BLaER1 treated with 17β-estradiol and CSF1 and Interleukin-3, amounts not matched to agents 10 nM and 100 nM (cell line): Measurements from ENCODE around the gene ATP2B3.

Experiments
- H3K27ac ChIP-seq, 11 experiments: shearing (Covaris generic); formaldehyde crosslinking; 2 replicates each; pipeline ENCODE4 v1.8.1; 2022
- H3K27me3 ChIP-seq, 11 experiments: shearing (Covaris generic); formaldehyde crosslinking; 2 replicates each; pipeline ENCODE4 v1.8.1; 2022
- H3K36me3 ChIP-seq, 11 experiments: shearing (Covaris generic); formaldehyde crosslinking; 2 replicates each; pipeline ENCODE4 v1.8.1; 2022
- H3K4me1 ChIP-seq, 10 experiments: shearing (Covaris generic); formaldehyde crosslinking; 2 replicates each; pipeline ENCODE4 v1.8.1; 2022
- H3K4me2 ChIP-seq, 11 experiments: shearing (Covaris generic); formaldehyde crosslinking; 2 replicates each; pipeline ENCODE4 v1.8.1; 2022
- H3K4me3 ChIP-seq, 10 experiments: shearing (Covaris generic); formaldehyde crosslinking; 2 replicates each; pipeline ENCODE4 v1.8.1; 2022
- H3K9ac ChIP-seq, 11 experiments: shearing (Covaris generic); formaldehyde crosslinking; 2 replicates each; pipeline ENCODE4 v1.8.1; 2022
- H3K9me3 ChIP-seq, 11 experiments: shearing (Covaris generic); formaldehyde crosslinking; replicated peaks in 1 of 11; 2 replicates each; pipeline ENCODE4 v1.8.1; 2022
- H4K20me1 ChIP-seq, 11 experiments: shearing (Covaris generic); formaldehyde crosslinking; 2 replicates each; pipeline ENCODE4 v1.8.1; 2022
- Cebpa-rat ChIP-seq, 11 experiments: shearing (Covaris generic); IDR thresholded peaks; 2 replicates each; pipeline ENCODE4 v1.8.1; 2022

Gene ATP2B3

DNA sequence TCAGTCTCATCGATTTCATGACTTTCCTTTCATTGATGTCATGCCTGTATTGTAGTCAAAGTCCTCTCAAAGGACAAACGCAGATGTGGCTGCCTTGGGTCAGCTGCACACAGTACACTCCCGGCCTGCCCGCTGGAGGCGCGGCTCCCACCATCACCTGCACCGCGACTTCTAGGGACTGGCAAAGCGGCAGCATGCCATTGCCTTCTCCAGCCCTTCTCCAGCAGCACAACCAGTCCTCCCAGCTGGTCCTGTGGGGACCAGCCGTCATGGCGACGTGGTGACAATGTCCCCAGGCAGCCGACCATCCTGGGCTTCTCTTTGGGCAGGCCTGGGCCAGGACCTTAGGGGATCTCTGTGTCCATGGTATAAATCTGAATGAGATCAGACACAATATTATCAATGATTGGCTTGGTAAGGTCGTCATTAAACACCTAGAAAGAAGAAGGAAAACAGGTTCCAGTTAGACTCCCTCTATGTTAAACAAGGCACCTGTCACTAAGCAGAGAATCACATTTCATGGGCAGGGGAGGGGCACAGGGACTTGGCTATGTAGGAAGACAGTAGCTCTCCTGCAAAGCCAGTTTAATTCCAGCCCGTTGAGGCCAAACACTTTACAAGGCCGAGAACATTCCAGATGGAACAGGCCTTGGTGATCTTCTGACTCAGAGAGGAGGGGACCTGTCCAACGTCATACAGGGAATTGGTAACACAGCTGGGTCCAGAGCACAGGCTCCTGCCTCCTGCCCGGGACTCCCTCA lies 70.8 kb downstream of the ATP2B3 start:
- no peak overlapping the region for H3K4me3 ChIP-seq
- TF ChIP-seq Cebpa-rat (IDR thresholded peaks at IDR 0.05) = no peak
- peaks cover 0 to 51% (median 25%) of the 10 kb centered on the region in 11 experiments; a peak in 16 of 22 replicates for H4K20me1 ChIP-seq
- H3K9ac ChIP-seq = no peak overlapping the region
- H3K27ac ChIP-seq = no peak overlapping the region
- peaks cover 0 to 12% (median 0%) of the 10 kb centered on the region in 11 experiments; a peak in 1 of 22 replicates for H3K9me3 ChIP-seq
- H3K4me2 ChIP-seq = no peak overlapping the region
- H3K4me1 ChIP-seq = peaks cover 8 to 14% (median 9%) of the 10 kb centered on the region in 10 experiments; a peak in 19 of 20 replicates
- peaks cover 23 to 70% (median 58%) of the 10 kb centered on the region in 11 experiments for H3K36me3 ChIP-seq
- H3K27me3 ChIP-seq = peaks cover 73 to 97% (median 92%) of the 10 kb centered on the region in 11 experiments

DNA sequence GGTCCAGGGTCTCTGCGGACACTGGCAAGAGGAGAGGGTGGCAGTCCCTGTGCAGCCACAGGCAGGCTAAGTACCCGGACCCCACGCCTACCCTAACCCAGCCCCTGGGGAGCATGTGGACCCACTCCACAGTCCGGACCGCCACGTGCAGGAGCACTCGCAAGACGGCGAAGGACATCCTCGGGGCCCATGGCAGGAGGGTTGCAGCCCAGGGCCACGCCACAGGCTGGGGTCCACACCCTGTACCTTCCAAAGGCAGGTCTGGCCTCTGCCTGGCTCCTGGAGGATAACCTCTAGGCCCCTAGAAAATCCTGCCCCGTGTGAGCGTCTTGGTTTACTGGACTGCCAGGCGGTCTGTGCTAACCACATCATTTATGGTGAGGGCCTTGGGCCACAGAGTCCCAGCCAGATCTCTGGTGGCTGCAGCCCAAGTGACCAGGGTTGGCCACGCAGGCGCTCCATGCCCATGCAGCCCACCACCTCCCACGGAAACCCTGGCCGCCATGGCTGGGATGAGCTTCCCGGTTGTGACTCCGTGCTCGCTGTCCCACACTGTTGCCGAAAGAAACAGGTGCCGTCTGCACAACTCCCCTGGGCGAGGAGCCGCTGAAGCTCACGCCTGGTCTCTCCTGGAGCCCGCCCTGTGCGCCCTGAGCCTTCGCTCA lies 71.5 kb downstream of the ATP2B3 start:
- H3K4me3 ChIP-seq = no peak overlapping the region
- no peak for TF ChIP-seq Cebpa-rat (IDR thresholded peaks at IDR 0.05)
- peaks cover 0 to 58% (median 30%) of the 10 kb centered on the region in 11 experiments; a peak in 18 of 22 replicates for H4K20me1 ChIP-seq
- H3K27me3 ChIP-seq = peaks cover 69 to 97% (median 93%) of the 10 kb centered on the region in 11 experiments
- H3K9me3 ChIP-seq = peaks cover 0 to 12% (median 0%) of the 10 kb centered on the region in 11 experiments; a peak in 1 of 22 replicates
- H3K4me1 ChIP-seq = peaks cover under 1 to 7% (median 2%) of the 10 kb centered on the region in 10 experiments; a peak in 15 of 20 replicates
- H3K9ac ChIP-seq = no peak overlapping the region
- H3K4me2 ChIP-seq = no peak overlapping the region
- H3K36me3 ChIP-seq = peaks cover 26 to 77% (median 65%) of the 10 kb centered on the region in 11 experiments
- no peak overlapping the region for H3K27ac ChIP-seq

DNA sequence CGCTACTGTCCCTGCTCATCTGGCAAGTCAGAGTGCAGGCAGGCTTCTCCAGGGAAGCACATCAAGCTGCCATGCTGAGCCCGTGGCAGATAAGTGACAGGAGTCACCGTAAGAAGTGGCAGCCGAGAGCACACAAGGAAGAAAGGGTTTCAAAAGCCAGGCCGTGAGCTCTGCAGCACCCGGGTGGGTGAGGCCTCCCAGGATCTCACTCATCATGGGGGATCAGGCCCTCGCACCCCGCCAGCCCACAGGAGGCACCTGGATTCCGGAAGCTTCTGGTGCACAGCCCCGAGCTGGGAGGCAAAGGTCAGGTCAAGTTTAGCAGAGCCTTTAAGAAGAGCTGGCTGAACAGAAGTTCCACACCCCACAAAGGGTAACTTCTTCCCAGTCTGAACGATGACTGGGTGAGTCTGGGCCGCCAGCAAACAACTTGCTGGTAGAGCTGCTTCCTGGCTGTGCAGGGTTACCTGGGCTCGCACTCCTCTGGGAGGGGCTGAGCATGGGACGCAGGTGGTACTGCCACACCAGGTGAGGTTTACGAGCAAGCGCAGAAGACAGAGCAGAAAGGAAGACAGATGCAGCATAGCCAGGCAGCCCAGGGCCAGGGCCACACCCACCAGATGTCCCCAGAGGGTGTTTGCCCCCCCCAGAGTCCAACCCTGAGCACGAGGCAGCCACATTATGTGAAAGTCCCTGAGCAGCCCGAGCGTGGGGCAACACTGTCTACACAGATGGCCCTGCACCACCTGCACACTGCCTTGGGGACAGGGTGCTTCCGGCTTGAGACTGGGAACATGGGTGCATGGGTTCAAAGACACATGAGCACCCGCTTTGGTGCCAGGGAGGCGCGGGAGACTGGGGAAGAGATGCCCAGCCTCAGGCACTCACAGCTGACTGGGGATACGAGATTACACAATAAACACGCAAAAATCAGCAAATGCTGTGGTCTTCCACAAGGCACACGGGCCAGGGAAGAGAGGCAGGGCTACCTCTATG lies 73.8 kb downstream of the ATP2B3 start:
- peaks cover 5 to 14% (median 13%) of the 10 kb centered on the region in 10 experiments for H3K4me1 ChIP-seq
- H3K27me3 ChIP-seq = peaks cover 58 to 100% (median 96%) of the 10 kb centered on the region in 11 experiments
- no peak overlapping the region for H3K27ac ChIP-seq
- TF ChIP-seq Cebpa-rat (IDR thresholded peaks at IDR 0.05) = no peak
- no peak overlapping the region for H3K4me3 ChIP-seq
- H3K9me3 ChIP-seq = peaks cover 0 to 12% (median 0%) of the 10 kb centered on the region in 11 experiments; a peak in 1 of 22 replicates
- peaks cover 9 to 82% (median 49%) of the 10 kb centered on the region in 11 experiments; a peak in 19 of 22 replicates for H4K20me1 ChIP-seq
- no peak overlapping the region for H3K9ac ChIP-seq
- no peak overlapping the region for H3K4me2 ChIP-seq
- H3K36me3 ChIP-seq = peaks cover 43 to 94% (median 78%) of the 10 kb centered on the region in 11 experiments

DNA sequence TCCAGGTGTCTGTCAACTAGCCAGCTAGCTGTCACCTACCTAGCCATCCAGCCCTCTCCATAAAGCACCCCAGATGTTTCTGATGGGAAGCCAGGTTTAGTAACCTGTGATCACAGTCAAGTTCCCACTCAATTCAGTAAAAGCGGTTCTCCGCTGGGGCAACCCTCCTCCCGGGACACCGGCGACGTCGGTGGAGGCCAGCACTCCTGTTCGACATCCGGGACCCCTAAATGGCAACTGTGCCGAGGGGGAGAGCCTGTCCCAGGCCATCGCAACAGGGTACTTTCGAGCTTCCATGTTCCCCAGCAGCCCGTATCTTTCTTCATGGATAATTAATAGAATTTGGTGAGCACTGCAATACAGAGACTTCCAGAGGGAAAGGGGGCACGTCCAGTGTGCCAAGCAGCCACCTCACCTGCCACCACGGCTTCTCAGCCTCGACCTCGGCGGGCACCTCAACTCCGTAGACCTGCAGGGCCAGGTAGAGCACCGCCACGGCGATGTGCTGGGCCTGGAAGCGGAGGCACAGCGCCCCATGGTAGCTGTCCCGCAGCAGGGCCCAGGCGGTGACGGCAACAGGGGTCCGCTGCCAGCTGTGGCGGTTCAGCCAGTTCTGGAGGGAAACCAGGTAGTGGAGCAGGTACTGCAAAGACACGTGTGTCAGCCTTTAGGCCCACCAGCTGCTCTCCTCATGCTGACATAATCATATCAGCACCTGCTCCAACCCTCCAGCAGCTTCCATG lies 74.8 kb downstream of the ATP2B3 start:
- H3K4me3 ChIP-seq = no peak overlapping the region
- peaks cover 13 to 24% (median 23%) of the 10 kb centered on the region in 10 experiments for H3K4me1 ChIP-seq
- H4K20me1 ChIP-seq = peaks cover 18 to 89% (median 59%) of the 10 kb centered on the region in 11 experiments; a peak in 19 of 22 replicates
- peaks cover 49 to 100% (median 96%) of the 10 kb centered on the region in 11 experiments for H3K27me3 ChIP-seq
- TF ChIP-seq Cebpa-rat (IDR thresholded peaks at IDR 0.05) = no peak
- H3K9me3 ChIP-seq = peaks cover 0 to 9% (median 0%) of the 10 kb centered on the region in 11 experiments; a peak in 3 of 22 replicates
- H3K9ac ChIP-seq = no peak overlapping the region
- H3K4me2 ChIP-seq = no peak overlapping the region
- peaks cover 43 to 86% (median 74%) of the 10 kb centered on the region in 11 experiments for H3K36me3 ChIP-seq
- H3K27ac ChIP-seq = no peak overlapping the region

DNA sequence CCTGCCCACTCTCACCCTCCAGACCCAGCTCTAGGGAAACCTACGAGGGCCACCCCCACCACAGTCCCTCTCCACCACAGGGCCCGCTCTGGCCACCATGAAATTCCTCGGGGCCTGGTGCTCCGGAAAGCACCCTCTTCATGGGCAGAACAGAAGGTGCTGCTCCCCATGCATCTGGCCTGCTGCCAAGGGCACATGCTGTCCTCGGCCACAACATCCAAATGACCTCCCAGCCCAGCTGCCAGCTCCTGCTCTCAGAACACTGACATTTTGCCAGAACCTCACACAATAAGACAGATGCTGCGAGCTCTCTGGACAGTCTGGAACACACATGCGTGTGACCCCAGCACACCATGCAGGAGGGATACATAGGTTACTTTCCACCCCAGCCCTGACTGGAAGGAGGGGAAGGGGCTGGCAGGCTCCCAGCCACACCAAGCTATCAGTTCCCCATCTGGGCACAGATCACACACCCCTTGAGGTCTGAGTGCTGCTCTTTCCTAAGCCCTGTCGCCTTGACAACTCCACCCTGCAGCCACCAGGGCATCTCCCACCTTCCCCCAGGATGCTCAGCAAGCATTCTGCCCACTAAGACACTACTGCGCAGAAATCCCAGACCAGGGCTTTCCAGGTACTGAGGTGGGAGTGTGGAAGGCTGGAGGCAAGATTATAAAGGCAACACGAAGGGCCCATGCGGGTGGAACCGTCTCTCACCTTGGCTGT lies 75.7 kb downstream of the ATP2B3 start:
- no peak overlapping the region for H3K27ac ChIP-seq
- H3K36me3 ChIP-seq = peaks cover 35 to 77% (median 65%) of the 10 kb centered on the region in 11 experiments
- no peak for TF ChIP-seq Cebpa-rat (IDR thresholded peaks at IDR 0.05)
- H3K4me3 ChIP-seq = no peak overlapping the region
- peaks cover 18 to 90% (median 67%) of the 10 kb centered on the region in 11 experiments; a peak in 19 of 22 replicates for H4K20me1 ChIP-seq
- peaks cover 19 to 33% (median 31%) of the 10 kb centered on the region in 10 experiments for H3K4me1 ChIP-seq
- H3K9me3 ChIP-seq = peaks cover 0 to 11% (median under 1%) of the 10 kb centered on the region in 11 experiments; a peak in 4 of 22 replicates
- peaks cover 44 to 100% (median 92%) of the 10 kb centered on the region in 11 experiments for H3K27me3 ChIP-seq
- no peak overlapping the region for H3K4me2 ChIP-seq
- H3K9ac ChIP-seq = no peak overlapping the region

DNA sequence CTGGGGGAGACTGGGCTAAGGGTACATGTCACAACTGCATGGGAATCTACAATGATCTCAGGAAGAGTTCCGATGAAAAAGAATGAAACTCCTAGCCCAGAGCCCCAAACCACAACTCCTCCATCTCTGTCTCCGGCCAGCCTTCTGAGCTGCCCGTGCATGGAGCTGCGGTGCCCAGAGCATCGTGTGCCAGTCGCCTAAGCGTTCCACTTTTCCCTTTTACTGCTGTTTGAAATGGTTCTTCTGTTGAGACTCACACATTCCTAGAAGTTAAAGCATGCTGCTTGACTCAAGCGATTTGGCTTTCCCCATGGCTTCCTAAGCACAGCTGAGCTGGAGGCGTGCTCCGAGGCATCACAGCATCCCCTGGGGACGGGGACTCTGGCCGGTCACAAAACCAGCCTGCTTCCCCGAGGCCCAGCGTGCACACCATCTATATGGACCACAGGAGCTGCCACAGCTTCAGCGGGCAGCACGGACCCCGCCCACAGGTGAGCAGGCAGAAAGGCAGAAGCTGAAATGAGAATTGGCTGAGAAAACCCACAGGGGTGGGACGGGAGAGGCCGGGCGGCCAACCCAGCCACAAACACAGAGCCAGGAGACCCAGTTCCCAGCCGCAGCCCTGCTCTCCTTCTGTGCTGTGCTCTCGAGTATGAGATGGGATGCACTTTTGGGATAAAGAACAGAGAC lies 76.5 kb downstream of the ATP2B3 start:
- peaks cover 18 to 92% (median 65%) of the 10 kb centered on the region in 11 experiments; a peak in 19 of 22 replicates for H4K20me1 ChIP-seq
- peaks cover 33 to 69% (median 57%) of the 10 kb centered on the region in 11 experiments for H3K36me3 ChIP-seq
- no peak overlapping the region for H3K9ac ChIP-seq

More for the DNA sequence above, 76.5 kb downstream of the ATP2B3 start:
- TF ChIP-seq Cebpa-rat (IDR thresholded peaks at IDR 0.05) = no peak
- no peak overlapping the region for H3K27ac ChIP-seq
- H3K4me2 ChIP-seq = no peak overlapping the region
- peaks cover 19 to 35% (median 32%) of the 10 kb centered on the region in 10 experiments for H3K4me1 ChIP-seq
- H3K9me3 ChIP-seq = peaks cover 0 to 19% (median 8%) of the 10 kb centered on the region in 11 experiments; a peak in 10 of 22 replicates
- peaks cover 43 to 96% (median 85%) of the 10 kb centered on the region in 11 experiments for H3K27me3 ChIP-seq
- no peak overlapping the region for H3K4me3 ChIP-seq
